Lung (tissue), 12 donors: ENCODE data around the gene CNOT11. TPM values are rescaled to one million over a fixed set of nuclear protein-coding genes. Genes with fewer than 3 reads are reported as not detected.
"Not testable (repeated sequence)": the region's sequence is repeated elsewhere in the genome, so short reads cannot be mapped to it uniquely, and the experiment has no call there.

Experiments
- ATAC-seq: fragments of 200-7000 bp; cut with Tn5 transposase; one replicate; pipeline ENCODE4 v1.9.1; 2020; ENCODE audit warnings: moderate number of reproducible peaks; ENCODE audit not compliant: insufficient read depth, low FRiP score
- DNase-seq, 3 donors: peaks; one replicate each; pipeline ENCODE4 v3.0.0-alpha.2; 2013 to 2017
- H3K27ac ChIP-seq, 2 donors: one replicate each; pipeline ENCODE4 v1.5.1; 2013; ENCODE audit warnings: mild to moderate bottlenecking in 2 of 2, moderate library complexity in 2 of 2, control low read depth in 1 of 2, inconsistent platforms in 1 of 2, low read depth in 1 of 2, low read length in 1 of 2
- H3K27me3 ChIP-seq, 3 donors: one replicate each; pipeline ENCODE4 v1.5.1; 2013; ENCODE audit warnings: low read length in 2 of 3; ENCODE audit not compliant: control insufficient read depth in 3 of 3, insufficient read depth in 3 of 3
- H3K36me3 ChIP-seq, 4 donors: one replicate each; pipeline ENCODE4 v1.5.1; 2013; ENCODE audit warnings: low read length in 4 of 4, mild to moderate bottlenecking in 1 of 4, moderate library complexity in 1 of 4; ENCODE audit not compliant: control insufficient read depth in 4 of 4, insufficient read depth in 4 of 4
- H3K4me1 ChIP-seq, 5 donors: one replicate each; pipeline ENCODE4 v1.5.1; 2013; ENCODE audit warnings: low read length in 5 of 5, mild to moderate bottlenecking in 2 of 5, moderate library complexity in 1 of 5; ENCODE audit not compliant: control insufficient read depth in 5 of 5, insufficient read depth in 5 of 5
- H3K4me3 ChIP-seq: one replicate; pipeline ENCODE4 v1.5.1; 2013; ENCODE audit warnings: mild to moderate bottlenecking, control low read depth, moderate library complexity
- H3K9ac ChIP-seq, 2 donors: one replicate each; pipeline ENCODE4 v1.5.1; 2013; ENCODE audit warnings: low read length in 2 of 2, control low read depth in 1 of 2; ENCODE audit not compliant: insufficient read depth in 1 of 2
- H3K9me3 ChIP-seq, 4 donors: one replicate each; pipeline ENCODE4 v1.5.1; 2013; ENCODE audit warnings: low read length in 3 of 4, mild to moderate bottlenecking in 1 of 4, moderate library complexity in 1 of 4; ENCODE audit not compliant: control insufficient read depth in 4 of 4, insufficient read depth in 3 of 4
- CTCF ChIP-seq: IDR thresholded peaks from 2 replicates; pipeline ENCODE4 v1.5.1; 2012; ENCODE audit warnings: mild to moderate bottlenecking; ENCODE audit errors: control extremely low read depth, extremely low read depth
- WGBS, 2 donors: extraction: QIAGEN DNeasy Blood & Tissue Kit; methylation state at CpG; one replicate each; pipeline ENCODE4 v1.1.7; 2013; 5-methylcytosine and 5-hydroxymethylcytosine counted together
- polyA plus RNA-seq, 2 donors: library from polyadenylated mRNA; stranded (reverse); fragments of 200-250 nt; gene quantifications; one replicate each; pipeline ENCODE4 v1.2.1, GENCODE V29; 2013
- total RNA-seq, 2 donors: library from RNA; depleted of rRNA in 1 of 2; stranded (reverse); fragments of >200 nt in 1 of 2; gene quantifications; one replicate each; pipeline ENCODE4 v1.2.1, GENCODE V29; 2014 to 2021
- donor health status: control.
- donor health status: control.
- donor health status: Bipolar disorder and iron deficiency.
- donor health status: healthy.
- donor health status: DM: yes; HTN: yes; CAD: no.

The CNOT11 gene
- total and polyA plus RNA-seq, 4 donors = 16.4 to 32.5 (median 23.7) TPM

- H3K27ac ChIP-seq = no peak overlapping the region
- H3K9me3 ChIP-seq = no peaks in the 10 kb centered on the region
- H3K27me3 ChIP-seq = no peaks in the 10 kb centered on the region
- H3K9ac ChIP-seq = no peak overlapping the region
- H3K4me1 ChIP-seq = peaks cover 0 to 18% (median 4%) of the 10 kb centered on the region in 5 donors
- no peaks in the 10 kb centered on the region for H3K36me3 ChIP-seq
- DNase-seq = no peak
- TF ChIP-seq CTCF = no peak
- no peak for ATAC-seq
- H3K4me3 ChIP-seq = no peak overlapping the region
- WGBS, 2 donors = 52 to 62% methylated on average over 12 of the region's 12 CpGs
These were observed 18.3 kb upstream of the CNOT11 start for GRCh38 chr2:101234169-101234938.

GRCh38 chr2:101235956-101236355, 16.7 kb upstream of the CNOT11 start:
- not testable (repeated sequence) for H3K4me3 ChIP-seq, H3K36me3 ChIP-seq, H3K9ac ChIP-seq, H3K27me3 ChIP-seq, DNase-seq, H3K9me3 ChIP-seq, H3K27ac ChIP-seq, ATAC-seq
- WGBS, 2 donors = 87 to 100% methylated on average over 1 of the region's 1 CpG
- peaks cover 2 to 24% (median 4%) of the 10 kb centered on the region in 5 donors for H3K4me1 ChIP-seq

GRCh38 chr2:101237944-101238343, 14.7 kb upstream of the CNOT11 start:
- H3K9me3 ChIP-seq, H3K27ac ChIP-seq, DNase-seq, H3K36me3 ChIP-seq, H3K27me3 ChIP-seq, H3K4me3 ChIP-seq, ATAC-seq, H3K9ac ChIP-seq: not testable (repeated sequence)
- H3K4me1 ChIP-seq = peaks cover 2 to 24% (median 4%) of the 10 kb centered on the region in 5 donors
- 72 to 75% methylated on average over 5 of the region's 5 CpGs for WGBS, 2 donors

- H3K4me3 ChIP-seq = no peak overlapping the region
- H3K27ac ChIP-seq = peak overlapping the region in 1 of 2 donors; percentile 72
- no peak for ATAC-seq
- H3K4me1 ChIP-seq = peaks cover 0 to 20% (median 4%) of the 10 kb centered on the region in 5 donors
- no peak overlapping the region for H3K9ac ChIP-seq
- no peaks in the 10 kb centered on the region for H3K9me3 ChIP-seq
- H3K36me3 ChIP-seq = no peaks in the 10 kb centered on the region
- peak; percentile 64 to 86 (median 74) for DNase-seq
- WGBS, 2 donors = 61 to 78% methylated on average over 12 of the region's 12 CpGs
- no peak for TF ChIP-seq CTCF
- no peaks in the 10 kb centered on the region for H3K27me3 ChIP-seq
These were observed 13.5 kb upstream of the CNOT11 start for GRCh38 chr2:101238930-101239759.

- peak overlapping the region in 1 of 2 donors; percentile 40 for H3K27ac ChIP-seq
- H3K4me1 ChIP-seq = peaks cover 0 to 15% (median 2%) of the 10 kb centered on the region in 5 donors
- not testable (repeated sequence) for H3K4me3 ChIP-seq, H3K36me3 ChIP-seq, H3K9ac ChIP-seq, H3K27me3 ChIP-seq, ATAC-seq, H3K9me3 ChIP-seq, DNase-seq
- 68 to 93% methylated on average over 2 of the region's 2 CpGs for WGBS, 2 donors
These were observed 12.9 kb upstream of the CNOT11 start for GRCh38 chr2:101239760-101240118.
